COLO829 (cell line): ENCODE data around the gene NPIPB2.
"Not testable (repeated sequence)": the region's sequence is repeated elsewhere in the genome, so short reads cannot be mapped to it uniquely, and the experiment has no call there.

Experiments used
- DNase-seq: peaks from one replicate; pipeline ENCODE4 v3.0.0; 2012; ENCODE audit warnings: low spot score

Gene NPIPB2

GRCh38 chr16:11957591-11958395 is 15.9 kb upstream of the NPIPB2 start:
- no peak for DNase-seq

- no peak for DNase-seq
Observed at GRCh38 chr16:11956558-11956957, 14.7 kb upstream of the NPIPB2 start.

- no peak for DNase-seq
Observed at GRCh38 chr16:11955713-11956123, 13.9 kb upstream of the NPIPB2 start.

- not testable (repeated sequence) for DNase-seq
Observed at GRCh38 chr16:11953576-11953975, 11.7 kb upstream of the NPIPB2 start.

- no peak for DNase-seq
Observed at GRCh38 chr16:11950388-11950787, 8.5 kb upstream of the NPIPB2 start.

- no peak for DNase-seq
Observed at GRCh38 chr16:11949527-11949926, 7.7 kb upstream of the NPIPB2 start.

- no peak for DNase-seq
Observed at GRCh38 chr16:11948819-11949218, 7.0 kb upstream of the NPIPB2 start.

- no peak for DNase-seq
Observed at GRCh38 chr16:11946433-11946832, 4.6 kb upstream of the NPIPB2 start.

GRCh38 chr16:11927350-11927749 is 14.5 kb downstream of the NPIPB2 start:
- DNase-seq, result not testable (repeated sequence)

- not testable (repeated sequence) for DNase-seq
Observed at GRCh38 chr16:11924046-11924445, 17.8 kb downstream of the NPIPB2 start.

GRCh38 chr16:11916524-11917285 is 25.1 kb downstream of the NPIPB2 start:
- no peak for DNase-seq

- DNase-seq, result peak; percentile 91
Observed at GRCh38 chr16:11915644-11916523, 26.0 kb downstream of the NPIPB2 start, which contains the start of gene GSPT1. GSPT1 (minus strand) TSS chr16:11915956; CDS start chr16:11915720, 236 bp downstream.

- DNase-seq, result no peak
Observed at GRCh38 chr16:11915114-11915643, 26.7 kb downstream of the NPIPB2 start.

GRCh38 chr16:11914210-11915113 is 27.4 kb downstream of the NPIPB2 start:
- no peak for DNase-seq

GRCh38 chr16:11913425-11914079 is 28.3 kb downstream of the NPIPB2 start:
- DNase-seq, result no peak

- no peak for DNase-seq
Observed at GRCh38 chr16:11909653-11910545, 31.9 kb downstream of the NPIPB2 start.

- DNase-seq, result no peak
Observed at GRCh38 chr16:11907160-11907970, 34.5 kb downstream of the NPIPB2 start.

- DNase-seq, result no peak
Observed at GRCh38 chr16:11903906-11904305, 37.9 kb downstream of the NPIPB2 start.
